Epidermal melanocyte (primary cell): Measurements from ENCODE around the gene PDE4B.
A peak's percentile ranks its signal among the peaks of the same experiment; 100 is the strongest.
"Not testable (repeated sequence)": the region's sequence is repeated elsewhere in the genome, so short reads cannot be mapped to it uniquely, and the experiment has no call there.

ENCODE experiments used
- DNase-seq: peaks from one replicate; pipeline ENCODE4 v3.0.0; 2011; ENCODE audit warnings: low spot score; ENCODE audit not compliant: insufficient read length

PDE4B gene

GRCh38 chr1:65814752-65815151, 22.1 kb downstream of the PDE4B start:
- DNase-seq = no peak

GRCh38 chr1:65817891-65818290, 25.2 kb downstream of the PDE4B start:
- no peak for DNase-seq

- no peak for DNase-seq
These were observed 26.3 kb downstream of the PDE4B start for GRCh38 chr1:65818966-65819365.

- DNase-seq = peak; percentile 20
These were observed 28.3 kb downstream of the PDE4B start for GRCh38 chr1:65820983-65821382.

GRCh38 chr1:65821386-65821785, 28.7 kb downstream of the PDE4B start:
- no peak for DNase-seq

GRCh38 chr1:65824103-65824502, 31.4 kb downstream of the PDE4B start:
- DNase-seq = no peak

- DNase-seq = no peak
These were observed 33.0 kb downstream of the PDE4B start for GRCh38 chr1:65825741-65826140.

GRCh38 chr1:65826782-65827181, 34.1 kb downstream of the PDE4B start:
- DNase-seq = no peak

GRCh38 chr1:65827346-65827745, 34.7 kb downstream of the PDE4B start:
- DNase-seq = no peak

GRCh38 chr1:65830306-65830705, 37.6 kb downstream of the PDE4B start:
- DNase-seq = no peak

- no peak for DNase-seq
These were observed 39.6 kb downstream of the PDE4B start for GRCh38 chr1:65832296-65832695.

GRCh38 chr1:65836686-65837085, 44.0 kb downstream of the PDE4B start:
- DNase-seq = no peak

- DNase-seq = no peak
These were observed 48.0 kb downstream of the PDE4B start for GRCh38 chr1:65840683-65841082.

- DNase-seq = no peak
These were observed 51.6 kb downstream of the PDE4B start for GRCh38 chr1:65844296-65844695.

- DNase-seq = no peak
These were observed 52.3 kb downstream of the PDE4B start for GRCh38 chr1:65844821-65845534.

- no peak for DNase-seq
These were observed 52.9 kb downstream of the PDE4B start for GRCh38 chr1:65845535-65846060.

GRCh38 chr1:65846866-65847265, 54.2 kb downstream of the PDE4B start:
- no peak for DNase-seq

GRCh38 chr1:65850281-65850680, 57.6 kb downstream of the PDE4B start:
- DNase-seq = no peak

GRCh38 chr1:65856591-65856990, 63.9 kb downstream of the PDE4B start:
- not testable (repeated sequence) for DNase-seq

- no peak for DNase-seq
These were observed 73.7 kb downstream of the PDE4B start for GRCh38 chr1:65866439-65866838.

- no peak for DNase-seq
These were observed 79.6 kb downstream of the PDE4B start for GRCh38 chr1:65872301-65872700.

GRCh38 chr1:65878342-65878741, 85.6 kb downstream of the PDE4B start:
- not testable (repeated sequence) for DNase-seq

- no peak for DNase-seq
These were observed 87.9 kb downstream of the PDE4B start for GRCh38 chr1:65880611-65881010.
